ENCODE results near the gene GNAO1. TPM values are rescaled to one million over a fixed set of nuclear protein-coding genes. Genes with fewer than 3 reads are reported as not detected.
A peak's percentile ranks its signal among the peaks of the same experiment; 100 is the strongest.

The GNAO1 gene
- total RNA-seq, 1 donor from 2014 or later = 15.4 TPM

GRCh38 chr16:56349086-56349415 is 157.8 kb downstream of the GNAO1 start:
- Histone ChIP-seq H3K27ac (replicated peaks) (no peak overlapping the region), H3K27me3 (ENCODE audit: low read depth) (no peaks in the 10 kb centered on the region), H3K9me3 (replicated peaks) (no peaks in the 10 kb centered on the region), H3K4me1 (no peaks in the 10 kb centered on the region), H3K36me3 (no peaks in the 10 kb centered on the region), H3K4me3 (no peak overlapping the region)
- DNase-seq = peak; percentile 9
- intact Hi-C loops (cut with micrococcal nuclease) = no loop called here
- no peak for TF ChIP-seq CTCF (IDR thresholded peaks at IDR 0.05; ENCODE audit: borderline replicate concordance)

GRCh38 chr16:56349711-56350161 is 158.4 kb downstream of the GNAO1 start:
- H3K27me3 ChIP-seq (ENCODE audit: low read depth) = no peaks in the 10 kb centered on the region
- no peaks in the 10 kb centered on the region for H3K9me3 ChIP-seq (replicated peaks)
- no peak for TF ChIP-seq CTCF (IDR thresholded peaks at IDR 0.05; ENCODE audit: borderline replicate concordance)
- intact Hi-C loops (cut with micrococcal nuclease) = no loop called here
- no peak overlapping the region for H3K27ac ChIP-seq (replicated peaks)
- no peaks in the 10 kb centered on the region for H3K4me1 ChIP-seq
- no peak overlapping the region for H3K4me3 ChIP-seq
- DNase-seq = peak; percentile 12
- no peaks in the 10 kb centered on the region for H3K36me3 ChIP-seq

GRCh38 chr16:56350491-56351405 is 159.5 kb downstream of the GNAO1 start:
- no peak for DNase-seq
- Histone ChIP-seq H3K36me3 (no peaks in the 10 kb centered on the region), H3K9me3 (replicated peaks) (no peaks in the 10 kb centered on the region), H3K4me3 (no peak overlapping the region), H3K27ac (replicated peaks) (no peak overlapping the region), H3K27me3 (ENCODE audit: low read depth) (no peaks in the 10 kb centered on the region), H3K4me1 (peaks cover 1% of the 10 kb centered on the region)
- TF ChIP-seq CTCF (IDR thresholded peaks at IDR 0.05; ENCODE audit: borderline replicate concordance) = no peak
- intact Hi-C loops (cut with micrococcal nuclease) = no loop called here

- TF ChIP-seq CTCF (IDR thresholded peaks at IDR 0.05; ENCODE audit: borderline replicate concordance) = no peak
Measured at GRCh38 chr16:56351481-56351880, 160.2 kb downstream of the GNAO1 start.

GRCh38 chr16:56352351-56353053 is 161.2 kb downstream of the GNAO1 start:
- no peaks in the 10 kb centered on the region for H3K27me3 ChIP-seq (ENCODE audit: low read depth)
- TF ChIP-seq CTCF (IDR thresholded peaks at IDR 0.05; ENCODE audit: borderline replicate concordance) = no peak
- H3K27ac ChIP-seq (replicated peaks) = no peak overlapping the region
- no peaks in the 10 kb centered on the region for H3K9me3 ChIP-seq (replicated peaks)
- H3K36me3 ChIP-seq = no peaks in the 10 kb centered on the region
- H3K4me1 ChIP-seq = peaks cover 17% of the 10 kb centered on the region
- H3K4me3 ChIP-seq = no peak overlapping the region
- intact Hi-C loops (cut with micrococcal nuclease) = no loop called here
- DNase-seq = no peak

More at GRCh38 chr16:56351481-56351880, 160.2 kb downstream of the GNAO1 start:
- Histone ChIP-seq H3K4me1 (peaks cover 8% of the 10 kb centered on the region), H3K27me3 (ENCODE audit: low read depth) (no peaks in the 10 kb centered on the region), H3K4me3 (no peak overlapping the region), H3K36me3 (no peaks in the 10 kb centered on the region), H3K9me3 (replicated peaks) (no peaks in the 10 kb centered on the region), H3K27ac (replicated peaks) (no peak overlapping the region)
- intact Hi-C loops (cut with micrococcal nuclease) = no loop called here
- no peak for DNase-seq

All from left ventricle myocardium inferior (tissue), 1 donor.